Fibroblast of mammary gland (primary cell): ENCODE data around the gene STAB1.
A peak's percentile ranks its signal among the peaks of the same experiment; 100 is the strongest.

Source experiments
- DNase-seq: peaks from one replicate; pipeline ENCODE4 v3.0.0-alpha.2; 2010; ENCODE audit warnings: low read depth
- H3K4me3 ChIP-seq: 2 replicates; pipeline ENCODE4 v1.5.1; 2011; ENCODE audit warnings: low read depth, mild to moderate bottlenecking, low read length, moderate library complexity; ENCODE audit not compliant: control insufficient read depth
- TF ChIP-seq, protein P1 (sequence below): conservative IDR thresholded peaks from 2 replicates; pipeline ENCODE4 v1.5.1; 2011; ENCODE audit warnings: low read depth, low read length, inconsistent platforms; ENCODE audit not compliant: control insufficient read depth, insufficient read depth

STAB1 gene

DNA sequence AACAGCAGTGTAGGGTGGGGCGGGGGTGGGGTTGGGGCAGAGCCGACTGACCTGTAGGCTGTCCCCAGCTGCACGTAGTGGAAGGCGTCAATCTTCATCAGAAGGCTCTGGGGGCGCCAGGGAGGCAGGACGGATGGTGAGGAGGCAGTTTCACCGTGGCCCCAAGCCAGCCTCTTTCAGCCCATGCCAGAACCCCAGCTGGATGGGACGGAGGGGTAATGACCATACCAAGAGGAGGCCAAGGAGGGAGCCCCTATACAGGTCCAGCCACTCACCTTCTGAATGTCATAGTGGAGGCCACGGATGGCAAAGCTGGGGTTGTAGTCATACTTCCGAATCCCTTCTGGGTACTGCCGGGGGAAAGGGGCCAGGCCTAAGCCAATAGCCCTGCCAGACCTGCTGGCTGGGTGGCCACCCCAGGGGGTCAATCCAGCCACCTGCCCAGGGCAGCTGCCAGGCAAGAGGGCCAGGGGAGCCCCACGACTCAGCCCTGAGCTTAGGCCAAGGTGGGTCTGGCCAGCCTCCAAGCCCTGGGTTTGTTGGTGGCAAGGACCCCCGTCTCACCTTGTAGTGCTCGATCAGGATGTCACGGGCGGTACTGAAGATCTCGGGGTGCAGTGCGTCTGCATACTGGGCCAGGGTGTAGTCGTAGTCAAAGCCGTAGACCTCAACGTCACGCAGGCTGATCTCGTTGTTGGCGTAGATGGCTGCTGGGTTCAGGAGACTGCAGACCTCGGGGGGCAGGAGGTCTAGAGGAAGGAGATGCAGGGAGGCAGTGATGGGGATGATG is 33.6 kb downstream of the STAB1 start:
- no peak overlapping the region for H3K4me3 ChIP-seq
- TF ChIP-seq, protein P1, sequence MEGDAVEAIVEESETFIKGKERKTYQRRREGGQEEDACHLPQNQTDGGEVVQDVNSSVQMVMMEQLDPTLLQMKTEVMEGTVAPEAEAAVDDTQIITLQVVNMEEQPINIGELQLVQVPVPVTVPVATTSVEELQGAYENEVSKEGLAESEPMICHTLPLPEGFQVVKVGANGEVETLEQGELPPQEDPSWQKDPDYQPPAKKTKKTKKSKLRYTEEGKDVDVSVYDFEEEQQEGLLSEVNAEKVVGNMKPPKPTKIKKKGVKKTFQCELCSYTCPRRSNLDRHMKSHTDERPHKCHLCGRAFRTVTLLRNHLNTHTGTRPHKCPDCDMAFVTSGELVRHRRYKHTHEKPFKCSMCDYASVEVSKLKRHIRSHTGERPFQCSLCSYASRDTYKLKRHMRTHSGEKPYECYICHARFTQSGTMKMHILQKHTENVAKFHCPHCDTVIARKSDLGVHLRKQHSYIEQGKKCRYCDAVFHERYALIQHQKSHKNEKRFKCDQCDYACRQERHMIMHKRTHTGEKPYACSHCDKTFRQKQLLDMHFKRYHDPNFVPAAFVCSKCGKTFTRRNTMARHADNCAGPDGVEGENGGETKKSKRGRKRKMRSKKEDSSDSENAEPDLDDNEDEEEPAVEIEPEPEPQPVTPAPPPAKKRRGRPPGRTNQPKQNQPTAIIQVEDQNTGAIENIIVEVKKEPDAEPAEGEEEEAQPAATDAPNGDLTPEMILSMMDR, result no peak
- no peak for DNase-seq

DNA sequence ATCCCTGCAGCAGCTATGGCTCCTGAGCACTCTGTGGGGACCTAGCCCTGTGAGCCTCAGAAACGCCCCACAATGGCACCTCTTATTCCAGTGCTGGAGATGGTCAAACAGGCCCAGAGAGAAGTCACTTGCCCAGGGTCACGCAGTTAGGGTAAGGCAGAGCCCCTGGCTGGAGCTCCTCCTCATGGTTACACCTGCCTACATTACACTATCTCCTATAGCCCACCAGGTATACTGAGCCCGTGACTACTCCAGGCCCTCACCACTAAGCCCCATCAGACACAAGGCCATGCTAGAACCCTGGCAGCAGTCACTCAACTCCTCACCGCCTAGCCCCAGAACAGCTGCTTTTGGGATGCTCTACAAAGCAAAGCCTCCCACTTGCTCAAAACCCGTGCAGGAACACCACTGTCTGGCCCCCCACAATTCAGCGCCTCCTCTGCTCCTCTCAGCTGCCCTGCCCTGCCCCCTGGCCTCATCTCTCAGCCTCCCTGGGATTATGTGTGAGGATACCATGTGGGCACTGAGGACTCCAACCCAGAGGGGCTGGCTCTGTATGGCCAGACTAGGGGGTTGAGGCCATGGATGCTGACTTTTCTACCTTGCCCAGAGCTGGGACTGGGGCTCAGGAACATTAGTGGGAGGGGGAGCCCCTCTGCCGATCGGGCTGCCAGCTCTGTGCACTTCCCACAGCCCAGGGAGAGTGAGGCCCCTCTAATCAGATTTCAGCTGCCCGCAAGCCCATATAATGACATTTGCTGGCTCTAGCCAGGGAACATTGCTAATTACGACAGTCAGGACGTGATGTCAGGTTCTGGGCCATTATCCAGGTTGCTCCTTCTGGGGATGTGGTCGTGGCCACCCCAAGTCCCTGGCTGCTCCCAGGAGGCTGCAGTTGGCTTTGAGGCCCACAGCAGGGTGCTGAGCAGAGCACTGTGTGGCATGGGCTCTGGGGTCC is 34.5 kb downstream of the STAB1 start:
- TF ChIP-seq, protein P1, result no peak
- H3K4me3 ChIP-seq, result no peak overlapping the region
- DNase-seq, result peak; percentile 70

DNA sequence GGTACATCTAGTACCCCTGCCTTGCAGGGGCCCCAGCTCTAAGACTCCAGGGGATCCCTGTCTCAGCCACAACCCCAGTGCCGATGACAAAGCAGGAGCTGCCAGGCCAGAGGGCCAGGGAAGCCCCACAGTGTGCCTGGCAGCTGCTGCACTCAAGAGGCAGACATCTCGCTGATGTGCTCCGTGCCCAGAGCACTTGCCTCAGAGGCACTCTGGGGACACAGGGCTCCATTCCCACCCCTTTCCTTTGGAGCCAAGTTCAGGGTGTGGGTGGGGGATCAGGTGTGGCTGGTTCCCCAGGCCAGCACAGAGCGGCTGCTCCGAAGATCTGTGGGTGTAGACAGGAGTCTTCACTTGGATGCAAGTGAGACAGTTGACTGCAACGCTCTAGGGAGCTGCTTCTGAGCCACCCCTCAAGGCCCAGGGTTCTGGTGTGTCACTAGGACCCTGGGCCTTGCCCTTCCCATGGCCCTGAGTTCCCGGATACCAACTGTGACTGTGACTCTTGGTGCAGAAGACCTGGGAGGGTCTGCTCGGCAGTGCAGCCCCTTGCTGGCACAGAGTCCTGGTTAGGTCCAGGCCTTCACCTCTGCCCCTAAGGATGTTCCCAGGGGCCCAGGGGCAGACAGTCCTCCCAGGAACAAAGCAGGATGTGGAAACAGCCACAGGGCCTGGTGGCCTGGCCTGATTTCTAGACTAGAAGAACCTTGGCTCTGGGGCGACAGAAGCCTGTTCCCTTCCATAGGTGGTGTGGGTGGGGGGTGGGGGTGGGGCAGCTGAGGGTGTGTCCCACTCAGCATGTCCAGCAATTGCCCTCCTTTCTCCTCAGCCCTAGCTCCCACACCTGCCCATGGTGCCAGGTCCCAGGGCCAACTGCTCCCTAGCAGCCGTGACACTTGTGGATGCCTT is 36.0 kb downstream of the STAB1 start:
- no peak for DNase-seq
- TF ChIP-seq, protein P1, result no peak
- no peak overlapping the region for H3K4me3 ChIP-seq

DNA sequence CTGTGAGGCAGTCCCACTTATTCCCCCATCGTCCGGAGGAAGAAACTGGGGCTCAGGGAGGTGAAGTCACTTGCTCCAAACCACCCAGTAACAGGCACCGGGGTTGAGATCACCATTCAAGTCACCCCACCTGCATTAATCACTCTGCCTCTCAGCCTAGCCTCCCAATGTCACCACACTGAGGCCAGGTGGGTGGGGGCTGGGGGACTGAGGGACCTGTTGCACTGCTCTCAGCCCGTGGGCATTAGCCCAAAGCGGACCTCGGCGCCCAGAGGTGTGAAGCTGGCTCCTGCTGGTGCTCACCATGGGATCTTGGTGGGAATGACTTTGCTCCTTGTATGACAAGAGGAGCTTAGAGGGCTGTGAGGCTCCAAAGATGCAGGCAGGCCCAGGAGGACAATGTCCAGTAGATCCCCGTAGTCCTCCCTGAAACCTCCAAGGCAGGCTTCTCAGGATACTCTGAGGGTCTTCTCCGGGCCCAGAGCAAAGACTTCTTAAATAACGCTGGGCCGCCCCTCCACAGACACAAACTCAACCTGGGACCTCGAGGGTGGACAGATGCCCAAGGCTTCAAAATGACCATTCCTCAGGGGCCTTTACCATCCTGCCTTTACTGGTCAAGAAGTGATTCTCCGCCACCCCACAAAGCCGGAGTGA is 36.9 kb downstream of the STAB1 start:
- no peak for DNase-seq
- TF ChIP-seq, protein P1, result no peak
- H3K4me3 ChIP-seq, result peak overlapping the region; percentile 71

DNA sequence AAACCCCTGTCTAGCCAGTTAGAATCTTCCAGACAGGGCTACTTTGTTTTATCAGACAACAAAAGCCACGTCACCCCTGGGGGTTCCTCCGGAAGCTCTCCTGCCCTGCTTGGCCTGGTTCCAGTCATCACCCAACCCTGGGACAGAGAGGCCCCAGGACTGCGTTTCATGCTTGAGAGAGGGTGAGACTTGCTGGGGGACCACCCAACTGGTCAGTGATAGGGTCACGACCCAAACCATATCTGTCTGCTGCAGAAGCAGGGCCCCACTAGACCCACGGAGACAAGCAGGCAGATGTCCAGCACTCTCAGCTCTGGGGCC is 37.3 kb downstream of the STAB1 start:
- TF ChIP-seq, protein P1, result no peak
- peak overlapping the region; percentile 71 for H3K4me3 ChIP-seq
- DNase-seq, result peak; percentile 40
